Liver (tissue), 9 donors: ENCODE measurements around the gene USH2A. TPM values are rescaled to one million over a fixed set of nuclear protein-coding genes. Genes with fewer than 3 reads are reported as not detected.
A peak's percentile ranks its signal among the peaks of the same experiment; 100 is the strongest.

Experiments
- DNase-seq: peaks from one replicate; pipeline ENCODE4 v3.0.0-alpha.2; 2017; ENCODE audit warnings: low spot score
- H3K27ac ChIP-seq, 2 donors: one replicate each; pipeline ENCODE4 v1.7.0; 2013; ENCODE audit warnings: inconsistent platforms in 2 of 2, low read length in 2 of 2, control low read depth in 1 of 2, low read depth in 1 of 2, mild to moderate bottlenecking in 1 of 2
- H3K27me3 ChIP-seq, 4 donors: one replicate each; pipeline versions ENCODE4 v1.6.1 to v1.7.0; 2013; ENCODE audit warnings: low read length in 3 of 4, inconsistent platforms in 1 of 4, mild to moderate bottlenecking in 1 of 4, moderate library complexity in 1 of 4; ENCODE audit not compliant: control insufficient read depth in 4 of 4, insufficient read depth in 4 of 4
- H3K36me3 ChIP-seq, 4 donors: one replicate each; pipeline versions ENCODE4 v1.6.1 to v1.7.0; 2013; ENCODE audit warnings: low read length in 3 of 4, mild to moderate bottlenecking in 3 of 4, low read depth in 1 of 4, moderate library complexity in 1 of 4; ENCODE audit not compliant: control insufficient read depth in 4 of 4, insufficient read depth in 3 of 4
- H3K4me1 ChIP-seq, 4 donors: one replicate each; pipeline versions ENCODE4 v1.6.1 to v1.7.0; 2013; ENCODE audit warnings: low read length in 3 of 4, mild to moderate bottlenecking in 3 of 4, moderate library complexity in 1 of 4; ENCODE audit not compliant: control insufficient read depth in 4 of 4, insufficient read depth in 4 of 4
- H3K4me3 ChIP-seq, 3 donors: one replicate each; pipeline versions ENCODE4 v1.6.1 to v1.7.0; 2013; ENCODE audit warnings: low read length in 3 of 3, control low read depth in 1 of 3, low read depth in 1 of 3, mild to moderate bottlenecking in 1 of 3
- H3K9ac ChIP-seq, 2 donors: one replicate each; pipeline ENCODE4 v1.7.0; 2013; ENCODE audit warnings: low read length in 2 of 2, mild to moderate bottlenecking in 2 of 2, moderate library complexity in 2 of 2, control low read depth in 1 of 2, low read depth in 1 of 2
- H3K9me3 ChIP-seq, 4 donors: one replicate each; pipeline versions ENCODE4 v1.6.1 to v1.7.0; 2013; ENCODE audit warnings: low read length in 3 of 4; ENCODE audit not compliant: control insufficient read depth in 4 of 4
- ATF3 ChIP-seq: IDR thresholded peaks from 2 replicates; pipeline ENCODE4 v1.6.1; 2016; ENCODE audit warnings: antibody characterized with exemption
- CTCF ChIP-seq: fragments of 150-350 bp; IDR thresholded peaks from 2 replicates; pipeline ENCODE4 v1.5.1; 2017; ENCODE audit warnings: improper control_type of control experiment, low read depth, low read length; ENCODE audit not compliant: missing input control
- EGR1 ChIP-seq, 2 donors: IDR thresholded peaks; 2 replicates each; pipeline ENCODE4 v1.6.1; 2016 to 2018; ENCODE audit warnings: antibody characterized with exemption in 2 of 2, low read depth in 2 of 2
- FOXA1 ChIP-seq: IDR thresholded peaks from 2 replicates; pipeline ENCODE4 v1.6.1; 2016; ENCODE audit warnings: antibody characterized with exemption
- FOXA2 ChIP-seq: IDR thresholded peaks from 2 replicates; pipeline ENCODE4 v1.6.1; 2016; ENCODE audit warnings: antibody characterized with exemption
- GABPA ChIP-seq, 2 donors: IDR thresholded peaks in 1 of 2; conservative IDR thresholded peaks in 1 of 2; 2 replicates each; pipeline ENCODE4 v1.6.1; 2016; ENCODE audit warnings: antibody characterized with exemption in 2 of 2, mild to moderate bottlenecking in 1 of 2, moderate library complexity in 1 of 2
- HNF4A ChIP-seq, 2 donors: conservative IDR thresholded peaks; 2 replicates each; pipeline ENCODE4 v1.6.1; 2016; ENCODE audit warnings: antibody characterized with exemption in 2 of 2, mild to moderate bottlenecking in 2 of 2
- HNF4G ChIP-seq: IDR thresholded peaks from 2 replicates; pipeline ENCODE4 v1.6.1; 2016; ENCODE audit warnings: antibody characterized with exemption
- JUND ChIP-seq, 2 donors: IDR thresholded peaks; 2 replicates each; pipeline ENCODE4 v1.6.1; 2016; ENCODE audit warnings: antibody characterized with exemption in 2 of 2
- MAX ChIP-seq: IDR thresholded peaks from 2 replicates; pipeline ENCODE4 v1.6.1; 2016; ENCODE audit warnings: antibody characterized with exemption
- NR2F2 ChIP-seq: IDR thresholded peaks from 2 replicates; pipeline ENCODE4 v1.6.1; 2016; ENCODE audit warnings: antibody characterized with exemption
- RAD21 ChIP-seq, 2 donors: IDR thresholded peaks; 2 replicates each; pipeline ENCODE4 v1.6.1; 2016; ENCODE audit warnings: antibody characterized with exemption in 2 of 2, mild to moderate bottlenecking in 2 of 2
- REST ChIP-seq: IDR thresholded peaks from 2 replicates; pipeline ENCODE4 v1.6.1; 2016; ENCODE audit warnings: antibody characterized with exemption, mild to moderate bottlenecking
- RXRA ChIP-seq, 2 donors: IDR thresholded peaks; 2 replicates each; pipeline ENCODE4 v1.6.1; 2017 to 2018; ENCODE audit warnings: antibody characterized with exemption in 2 of 2, mild to moderate bottlenecking in 1 of 2
- SP1 ChIP-seq: IDR thresholded peaks from 2 replicates; pipeline ENCODE4 v1.6.1; 2018; ENCODE audit warnings: antibody characterized with exemption, mild to moderate bottlenecking
- TAF1 ChIP-seq: conservative IDR thresholded peaks from 2 replicates; pipeline ENCODE4 v1.6.1; 2016; ENCODE audit warnings: antibody characterized with exemption, mild to moderate bottlenecking
- ZBTB33 ChIP-seq: IDR thresholded peaks from 2 replicates; pipeline ENCODE4 v1.6.1; 2016; ENCODE audit warnings: antibody characterized with exemption
- WGBS: extraction: QIAGEN DNeasy Blood & Tissue Kit; methylation state at CpG from one replicate; pipeline ENCODE4 v1.1.7; 2013; 5-methylcytosine and 5-hydroxymethylcytosine counted together
- polyA plus RNA-seq, 2 donors: library from polyadenylated mRNA; stranded (reverse) in 1 of 2; unstranded in 1 of 2; fragments of 200-250 nt in 1 of 2; fragments of >200 nt in 1 of 2; fragmentation: Nextera tagmentation in 1 of 2; extraction: Ambion mirVana in 1 of 2; gene quantifications; one replicate each; pipeline versions ENCODE4 v1.2.1 to v1.2.3, GENCODE V29; 2013 to 2015
- total RNA-seq, 2 donors: library from RNA; depleted of rRNA; stranded (reverse); fragments of >200 nt; gene quantifications; one replicate each; pipeline ENCODE4 v1.2.3, GENCODE V29; 2014
- donor health status: healthy.
- donor health status: healthy.
- donor health status: healthy.
- donor health status: healthy.
- donor health status: healthy.

Gene USH2A
- total and polyA plus RNA-seq, 4 donors, result 0.14 to 1.0 (median 0.31) TPM

- Histone ChIP-seq H3K27me3 (no peaks in the 10 kb centered on the region), H3K4me3 (no peak overlapping the region), H3K9me3 (no peaks in the 10 kb centered on the region), H3K4me1 (no peaks in the 10 kb centered on the region), H3K9ac (no peak overlapping the region), H3K27ac (no peak overlapping the region), H3K36me3 (no peaks in the 10 kb centered on the region)
- 93% methylated on average over 3 of the region's 3 CpGs for WGBS
- TF ChIP-seq TAF1, result no peak
- TF ChIP-seq CTCF, result no peak
- TF ChIP-seq REST, result no peak
- no peak for TF ChIP-seq MAX
- TF ChIP-seq RAD21 (IDR thresholded peaks at IDR 0.05), result no peak
- no peak for TF ChIP-seq HNF4G
- TF ChIP-seq GABPA (IDR thresholded peaks at IDR 0.05 in 1 of 2, conservative IDR thresholded peaks at IDR 0.05 in 1 of 2), result no peak
- TF ChIP-seq RXRA (IDR thresholded peaks at IDR 0.05), result no peak
- no peak for TF ChIP-seq ATF3
- TF ChIP-seq FOXA2, result no peak
- no peak for TF ChIP-seq FOXA1
- no peak for TF ChIP-seq ZBTB33
- no peak for DNase-seq
Observed at GRCh38 chr1:215739025-215739424, 684.2 kb downstream of the USH2A start.

GRCh38 chr1:215731699-215732098 lies 691.5 kb downstream of the USH2A start:
- Histone ChIP-seq H3K27ac (no peak overlapping the region), H3K9me3 (no peaks in the 10 kb centered on the region), H3K4me3 (no peak overlapping the region), H3K27me3 (no peaks in the 10 kb centered on the region), H3K4me1 (peaks cover 3 to 10% (median 8%) of the 10 kb centered on the region in 4 donors), H3K36me3 (no peaks in the 10 kb centered on the region), H3K9ac (no peak overlapping the region)
- no peak for DNase-seq
- TF ChIP-seq HNF4G (no peak), NR2F2 (peak; percentile 11), MAX (no peak), FOXA2 (no peak), REST (no peak), TAF1 (no peak), SP1 (no peak), RAD21 (IDR thresholded peaks at IDR 0.05) (no peak), HNF4A (conservative IDR thresholded peaks at IDR 0.05) (no peak), FOXA1 (no peak), GABPA (IDR thresholded peaks at IDR 0.05 in 1 of 2, conservative IDR thresholded peaks at IDR 0.05 in 1 of 2) (no peak), JUND (IDR thresholded peaks at IDR 0.05) (no peak), EGR1 (IDR thresholded peaks at IDR 0.05; ENCODE audit: low read depth in 2 of 2) (no peak), RXRA (IDR thresholded peaks at IDR 0.05) (peak; percentile 51 to 67), ATF3 (no peak)
